NOMO-1 treated with DMSO at 0.1 percent for 48 hours (cell line): ENCODE measurements around the gene LRRC52.

Source experiments
- DNase-seq: peaks from one replicate; lab custom pipeline; 2025; ENCODE audit not compliant: unreplicated experiment; lab: John Stamatoyannopoulos, UW

LRRC52 gene

GRCh38 chr1:165543532-165544438 lies at the start of gene LRRC52:
TSS of gene LRRC52 (plus strand) at chr1:165544000. CDS start at chr1:165544297, 297 bp downstream.
- DNase-seq = no peak

GRCh38 chr1:165494949-165495857 lies 48.6 kb upstream of the LRRC52 start:
- no peak for DNase-seq

GRCh38 chr1:165495858-165496205 lies 48.0 kb upstream of the LRRC52 start:
- DNase-seq = no peak

- DNase-seq = no peak
Observed at GRCh38 chr1:165496501-165496900, 47.3 kb upstream of the LRRC52 start.

GRCh38 chr1:165497069-165498013 lies 46.5 kb upstream of the LRRC52 start:
- DNase-seq = no peak

GRCh38 chr1:165501330-165501969 lies 42.4 kb upstream of the LRRC52 start:
- DNase-seq = no peak

GRCh38 chr1:165501970-165502348 lies 41.8 kb upstream of the LRRC52 start:
- DNase-seq = no peak

GRCh38 chr1:165507570-165507969 lies 36.2 kb upstream of the LRRC52 start:
- DNase-seq = no peak

- DNase-seq = no peak
Observed at GRCh38 chr1:165508291-165508690, 35.5 kb upstream of the LRRC52 start.

GRCh38 chr1:165512816-165513215 lies 31.0 kb upstream of the LRRC52 start:
- DNase-seq = no peak

GRCh38 chr1:165516469-165516868 lies 27.3 kb upstream of the LRRC52 start:
- DNase-seq = no peak

- DNase-seq = no peak
Observed at GRCh38 chr1:165520646-165521045, 23.2 kb upstream of the LRRC52 start.

GRCh38 chr1:165524639-165525285 lies 19.0 kb upstream of the LRRC52 start:
- DNase-seq = no peak

GRCh38 chr1:165525708-165526107 lies 18.1 kb upstream of the LRRC52 start:
- DNase-seq = no peak

- DNase-seq = peak; percentile 91
Observed at GRCh38 chr1:165527251-165528007, 16.4 kb upstream of the LRRC52 start.

GRCh38 chr1:165531021-165531420 lies 12.8 kb upstream of the LRRC52 start:
- DNase-seq = no peak

GRCh38 chr1:165532053-165532452 lies 11.7 kb upstream of the LRRC52 start:
- DNase-seq = no peak

- DNase-seq = no peak
Observed at GRCh38 chr1:165533254-165533653, 10.5 kb upstream of the LRRC52 start.

GRCh38 chr1:165536016-165536415 lies 7.8 kb upstream of the LRRC52 start:
- DNase-seq = no peak
